ENCODE results near the gene MAML3.

The MAML3 gene

GRCh38 chr4:140115140-140115539 lies 38.8 kb downstream of the MAML3 start:
- Mint-ChIP-seq H3K36me3 (ENCODE audit: low read depth) (peaks cover 25% of the 10 kb centered on the region), H3K9me3 (peaks cover under 1% of the 10 kb centered on the region), H3K27me3 (ENCODE audit: low read depth, poor library complexity) (peaks cover 2% of the 10 kb centered on the region), H3K4me1 (peaks cover 41% of the 10 kb centered on the region), H3K27ac (no peak overlapping the region), H3K4me3 (no peak overlapping the region)
- TF ChIP-seq CTCF (IDR thresholded peaks at IDR 0.05), result no peak
- no peak for DNase-seq

- no peak for DNase-seq
- Mint-ChIP-seq H3K27me3 (ENCODE audit: low read depth, poor library complexity) (peaks cover 2% of the 10 kb centered on the region), H3K4me1 (peaks cover 49% of the 10 kb centered on the region), H3K36me3 (ENCODE audit: low read depth) (peaks cover 13% of the 10 kb centered on the region), H3K9me3 (no peaks in the 10 kb centered on the region), H3K4me3 (no peak overlapping the region), H3K27ac (peak overlapping the region; percentile 70)
- no peak for TF ChIP-seq CTCF (IDR thresholded peaks at IDR 0.05)
Observed at GRCh38 chr4:140113653-140114052, 40.3 kb downstream of the MAML3 start.

GRCh38 chr4:140112576-140112975 lies 41.4 kb downstream of the MAML3 start:
- H3K36me3 Mint-ChIP-seq (ENCODE audit: low read depth), result peaks cover 19% of the 10 kb centered on the region
- H3K27me3 Mint-ChIP-seq (ENCODE audit: low read depth, poor library complexity), result peaks cover 2% of the 10 kb centered on the region
- no peaks in the 10 kb centered on the region for H3K9me3 Mint-ChIP-seq
- no peak for DNase-seq
- peaks cover 58% of the 10 kb centered on the region for H3K4me1 Mint-ChIP-seq
- TF ChIP-seq CTCF (IDR thresholded peaks at IDR 0.05), result no peak
- no peak overlapping the region for H3K4me3 Mint-ChIP-seq
- H3K27ac Mint-ChIP-seq, result no peak overlapping the region

GRCh38 chr4:140111256-140111655 lies 42.7 kb downstream of the MAML3 start:
- TF ChIP-seq CTCF (IDR thresholded peaks at IDR 0.05), result no peak
- no peaks in the 10 kb centered on the region for H3K9me3 Mint-ChIP-seq
- no peak overlapping the region for H3K4me3 Mint-ChIP-seq
- H3K27ac Mint-ChIP-seq, result no peak overlapping the region
- DNase-seq, result no peak
- peaks cover 53% of the 10 kb centered on the region for H3K4me1 Mint-ChIP-seq
- H3K36me3 Mint-ChIP-seq (ENCODE audit: low read depth), result peaks cover 20% of the 10 kb centered on the region
- peaks cover 2% of the 10 kb centered on the region for H3K27me3 Mint-ChIP-seq (ENCODE audit: low read depth, poor library complexity)

GRCh38 chr4:140110542-140111215 lies 43.3 kb downstream of the MAML3 start:
- Mint-ChIP-seq H3K27me3 (ENCODE audit: low read depth, poor library complexity) (peaks cover 2% of the 10 kb centered on the region), H3K4me1 (peaks cover 55% of the 10 kb centered on the region), H3K27ac (no peak overlapping the region), H3K4me3 (no peak overlapping the region), H3K9me3 (no peaks in the 10 kb centered on the region), H3K36me3 (ENCODE audit: low read depth) (peaks cover 20% of the 10 kb centered on the region)
- DNase-seq, result no peak
- no peak for TF ChIP-seq CTCF (IDR thresholded peaks at IDR 0.05)

GRCh38 chr4:140109737-140110136 lies 44.2 kb downstream of the MAML3 start:
- Mint-ChIP-seq H3K36me3 (ENCODE audit: low read depth) (peaks cover 25% of the 10 kb centered on the region), H3K4me3 (no peak overlapping the region), H3K27me3 (ENCODE audit: low read depth, poor library complexity) (no peaks in the 10 kb centered on the region), H3K9me3 (no peaks in the 10 kb centered on the region), H3K4me1 (peaks cover 60% of the 10 kb centered on the region), H3K27ac (no peak overlapping the region)
- no peak for TF ChIP-seq CTCF (IDR thresholded peaks at IDR 0.05)
- DNase-seq, result peak; percentile 26
